Thyroid gland (tissue), 4 donors: ENCODE measurements around the gene CLIP2. TPM values are rescaled to one million over a fixed set of nuclear protein-coding genes. Genes with fewer than 3 reads are reported as not detected.
"Not testable (repeated sequence)": the region's sequence is repeated elsewhere in the genome, so short reads cannot be mapped to it uniquely, and the experiment has no call there.

Experiments
- DNase-seq, 2 donors: peaks; one replicate each; pipeline ENCODE4 v3.0.0-alpha.2; 2019
- H3K27ac ChIP-seq, 3 donors: fragments of 200-600 bp; sonication (generic); 1 replicate in 2 of 3; 2 replicates in 1 of 3; pipeline ENCODE4 v1.5.1; 2016 to 2019; ENCODE audit warnings: mild to moderate bottlenecking in 1 of 3, moderate library complexity in 1 of 3
- H3K27me3 ChIP-seq: fragments of 200-600 bp; sonication (generic); one replicate; pipeline ENCODE4 v1.5.1; 2019
- H3K36me3 ChIP-seq, 2 donors: fragments of 200-600 bp; sonication (generic); one replicate each; pipeline ENCODE4 v1.5.1; 2016 to 2019
- H3K4me1 ChIP-seq, 2 donors: fragments of 200-600 bp; sonication (generic); one replicate each; pipeline ENCODE4 v1.5.1; 2017 to 2019
- H3K4me3 ChIP-seq, 3 donors: fragments of 200-600 bp; sonication (generic); replicated peaks in 1 of 3; 1 replicate in 2 of 3; 2 replicates in 1 of 3; pipeline ENCODE4 v1.5.1; 2016; ENCODE audit warnings: mild to moderate bottlenecking in 1 of 3
- H3K9me3 ChIP-seq: fragments of 200-600 bp; sonication (generic); one replicate; pipeline ENCODE4 v1.5.1; 2017
- CTCF ChIP-seq, 6 experiments: fragments of 200-600 bp in 3 of 6; fragments of 450-650 bp in 3 of 6; sonication (generic) in 3 of 6; IDR thresholded peaks; one replicate each; pipeline ENCODE4 v1.5.1; 2016 to 2019; ENCODE audit warnings: antibody characterized with exemption in 6 of 6, mild to moderate bottlenecking in 2 of 6, inconsistent platforms in 1 of 6, moderate library complexity in 1 of 6
- POLR2A ChIP-seq, 2 donors: fragments of 450-650 bp; IDR thresholded peaks; one replicate each; pipeline ENCODE4 v1.6.1; 2017; ENCODE audit warnings: antibody characterized with exemption in 2 of 2, mild to moderate bottlenecking in 2 of 2, moderate library complexity in 1 of 2
- WGBS, 2 donors: methylation state at CpG; one replicate each; pipeline ENCODE4 v1.1.5; 2017; 5-methylcytosine and 5-hydroxymethylcytosine counted together
- intact Hi-C: fragments of 100-400 bp; cut with DNase I; formaldehyde crosslinking; loops from one replicate; pipeline ENCODE4 v1.15.1; 2023
- total RNA-seq, 4 donors: library from RNA; depleted of rRNA; stranded (reverse); fragments of >200 nt; gene quantifications; one replicate each; pipeline ENCODE4 v1.2.3, GENCODE V29; 2016

Gene CLIP2
- total RNA-seq, 4 donors from 2014 or later: 4.4 to 16.5 (median 6.7) TPM

GRCh38 chr7:74252893-74253292 lies 36.3 kb upstream of the CLIP2 start:
- H3K27me3 ChIP-seq: no peaks in the 10 kb centered on the region

GRCh38 chr7:74253331-74253730 lies 35.9 kb upstream of the CLIP2 start:
- no peak for DNase-seq
- Histone ChIP-seq H3K4me3 (peak overlapping the region in 1 of 3 donors; percentile 76), H3K36me3 (peaks cover 10 to 16% of the 10 kb centered on the region in 2 donors), H3K4me1 (peaks cover 3 to 25% of the 10 kb centered on the region in 2 donors), H3K27ac (no peak overlapping the region), H3K27me3 (no peaks in the 10 kb centered on the region), H3K9me3 (no peaks in the 10 kb centered on the region)
- intact Hi-C loops: no loop called here
- no peak for TF ChIP-seq POLR2A (IDR thresholded peaks at IDR 0.05)
- TF ChIP-seq CTCF (IDR thresholded peaks at IDR 0.05): no peak
- WGBS, 2 donors: 58 to 64% methylated on average over 7 of the region's 7 CpGs

More at GRCh38 chr7:74252893-74253292, 36.3 kb upstream of the CLIP2 start:
- no peak overlapping the region for H3K4me3 ChIP-seq
- no peak overlapping the region for H3K27ac ChIP-seq
- TF ChIP-seq POLR2A (IDR thresholded peaks at IDR 0.05) (no peak), CTCF (IDR thresholded peaks at IDR 0.05) (no peak)
- DNase-seq: no peak
- WGBS, 2 donors: 76% methylated on average over 5 of the region's 5 CpGs
- H3K9me3 ChIP-seq: no peaks in the 10 kb centered on the region
- intact Hi-C loops: no loop called here
- H3K36me3 ChIP-seq: peaks cover 14 to 16% of the 10 kb centered on the region in 2 donors
- H3K4me1 ChIP-seq: peaks cover 3 to 25% of the 10 kb centered on the region in 2 donors

- 1% methylated on average over 10 of the region's 10 CpGs for WGBS, 2 donors
- H3K9me3 ChIP-seq: no peaks in the 10 kb centered on the region
- peak overlapping the region; percentile 61 to 82 (median 76) for H3K4me3 ChIP-seq
- no peak for DNase-seq
- peaks cover 3 to 25% of the 10 kb centered on the region in 2 donors for H3K4me1 ChIP-seq
- H3K27ac ChIP-seq: peak overlapping the region in 2 of 3 donors; percentile 56 to 86
- H3K36me3 ChIP-seq: peaks cover 10 to 14% of the 10 kb centered on the region in 2 donors
- no peak for TF ChIP-seq CTCF (IDR thresholded peaks at IDR 0.05)
- intact Hi-C loops: no loop called here
- H3K27me3 ChIP-seq: no peaks in the 10 kb centered on the region
Observed at GRCh38 chr7:74253835-74254128, 35.4 kb upstream of the CLIP2 start.

- Histone ChIP-seq H3K27me3 (no peaks in the 10 kb centered on the region), H3K9me3 (no peaks in the 10 kb centered on the region), H3K4me1 (peaks cover 3 to 25% of the 10 kb centered on the region in 2 donors), H3K36me3 (peaks cover 5 to 9% of the 10 kb centered on the region in 2 donors), H3K4me3 (peak within 1 kb of the TSS; percentile 61 to 82 (median 76)), H3K27ac (peak within 1 kb of the TSS; percentile 77 to 90 (median 86))
- DNase-seq: peak; percentile 95 to 96
- TF ChIP-seq POLR2A (IDR thresholded peaks at IDR 0.05): peak in 1 of 2 donors; percentile 93
- TF ChIP-seq CTCF (IDR thresholded peaks at IDR 0.05): peak in 3 of 6 experiments; percentile 31 to 61 (median 57)
- WGBS, 2 donors: 0 to 1% methylated on average over 23 to 49 of the region's 75 CpGs
- intact Hi-C loops: no loop called here
Observed at GRCh38 chr7:74254129-74254857, 34.9 kb upstream of the CLIP2 start, which contains the start of gene RFC2. TSS of gene RFC2 (minus strand) at chr7:74254399. CDS start at chr7:74254383, 16 bp downstream.

GRCh38 chr7:74254858-74255379 lies 34.3 kb upstream of the CLIP2 start:
- H3K27ac ChIP-seq: peak overlapping the region; percentile 77 to 90 (median 86)
- H3K4me3 ChIP-seq: peak overlapping the region; percentile 61 to 76 (median 75)
- intact Hi-C loops: loop anchor here (5.0 kb wide), 1 partner anchor 37 kb away; no protein-coding TSS in a partner anchor
- TF ChIP-seq CTCF (IDR thresholded peaks at IDR 0.05): no peak
- TF ChIP-seq POLR2A (IDR thresholded peaks at IDR 0.05): no peak
- H3K9me3 ChIP-seq: no peaks in the 10 kb centered on the region
- peaks cover 3 to 25% of the 10 kb centered on the region in 2 donors for H3K4me1 ChIP-seq
- 18 to 23% methylated on average over 20 of the region's 20 CpGs for WGBS, 2 donors
- H3K27me3 ChIP-seq: no peaks in the 10 kb centered on the region
- peaks cover 0 to 3% of the 10 kb centered on the region in 2 donors for H3K36me3 ChIP-seq
- no peak for DNase-seq

GRCh38 chr7:74255461-74255860 lies 33.7 kb upstream of the CLIP2 start:
- peak overlapping the region in 2 of 3 donors; percentile 77 to 86 for H3K27ac ChIP-seq
- H3K9me3 ChIP-seq, DNase-seq, H3K27me3 ChIP-seq, H3K36me3 ChIP-seq: not testable (repeated sequence)
- peak overlapping the region in 1 of 3 donors; percentile 76 for H3K4me3 ChIP-seq
- 80 to 86% methylated on average over 6 of the region's 6 CpGs for WGBS, 2 donors
- H3K4me1 ChIP-seq: peaks cover 3 to 25% of the 10 kb centered on the region in 2 donors
- intact Hi-C loops: loop anchor here (5.0 kb wide), 1 partner anchor 37 kb away; no protein-coding TSS in a partner anchor
